Measurements from ENCODE around the gene OR2W1.

OR2W1 gene

GRCh38 chr6:28996844-28997510, 48.0 kb downstream of the OR2W1 start:
- no peak for DNase-seq

- DNase-seq = no peak
Observed at GRCh38 chr6:28995093-28995650, 49.8 kb downstream of the OR2W1 start.
